ENCODE data around the gene JMJD8. TPM values are rescaled to one million over a fixed set of nuclear protein-coding genes. Genes with fewer than 3 reads are reported as not detected.

The JMJD8 gene
- polyA plus RNA-seq, 1 donor (not counting 4 experiments of a cell fraction or from before 2014, with no cell fraction given): 20.1 TPM

DNA sequence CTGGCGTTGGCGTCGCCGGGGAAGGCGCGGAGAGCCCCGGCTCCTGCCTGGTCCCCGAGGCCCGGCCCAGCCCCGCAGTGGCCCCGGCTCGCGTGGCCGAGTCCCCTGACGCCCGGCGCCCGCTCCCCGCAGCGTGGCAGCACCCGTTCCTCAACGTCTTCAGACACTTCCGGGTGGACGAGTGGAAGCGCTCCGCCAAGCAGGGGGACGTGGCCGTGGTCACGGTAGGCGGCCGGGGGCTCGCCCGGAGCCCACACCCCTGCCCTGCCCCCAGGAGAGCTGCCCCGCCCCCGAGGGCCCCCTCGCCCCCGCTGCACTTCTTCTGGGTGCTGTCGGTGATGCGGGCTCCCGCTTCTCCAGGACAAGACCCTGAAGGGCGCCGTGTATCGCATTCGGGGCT lies 34.5 kb downstream of the JMJD8 start:
- TF ChIP-seq EZH2 (IDR thresholded peaks at IDR 0.05; ENCODE audit: low read length) (no peak), CTCF (optimal IDR thresholded peaks at IDR 0.05 in 1 of 3, IDR thresholded peaks at IDR 0.05 in 1 of 3, conservative IDR thresholded peaks at IDR 0.05 in 1 of 3; ENCODE audit: extremely low read depth in 1 of 3, insufficient read depth in 2 of 3, low read length in 3 of 3) (no peak)
- H3K4me2 ChIP-seq (ENCODE audit: control insufficient read depth, extremely low read depth, insufficient read depth, low read depth, low read length): peak overlapping the region; percentile 92
- peaks cover 6% of the 10 kb centered on the region for H3K79me2 ChIP-seq (ENCODE audit: control insufficient read depth, insufficient read depth, low read length)
- peaks cover 11% of the 10 kb centered on the region for H3K4me1 ChIP-seq (ENCODE audit: control insufficient read depth, extremely low read depth, insufficient read depth, low read length)
- dilution Hi-C loops (cut with MboI; ENCODE audit: extremely low pct_ligation_motif_present, low sequenced_read_pairs): no loop called here
- H3K4me3 ChIP-seq (ENCODE audit: control insufficient read depth in 2 of 3, extremely low read depth in 1 of 3, insufficient read depth in 2 of 3, low read depth in 1 of 3, low read length in 3 of 3): peak overlapping the region; percentile 44 to 82 (median 78)
- no peak for FAIRE-seq
- no peaks in the 10 kb centered on the region for H4K20me1 ChIP-seq (ENCODE audit: control insufficient read depth, extremely low read depth, insufficient read depth, low read length)
- H3K9ac ChIP-seq (ENCODE audit: control insufficient read depth, extremely low read depth, insufficient read depth, low read length): peak overlapping the region; percentile 78
- H3K36me3 ChIP-seq (ENCODE audit: control insufficient read depth in 2 of 2, extremely low read depth in 1 of 2, insufficient read depth in 2 of 2, low read length in 2 of 2): peaks cover 6 to 7% of the 10 kb centered on the region in 2 experiments
- DNase-seq (ENCODE audit: low read depth, low spot score): no peak
- H3K27ac ChIP-seq (ENCODE audit: control insufficient read depth, insufficient read depth, low read length): peak overlapping the region; percentile 81
- H2AFZ ChIP-seq (ENCODE audit: control insufficient read depth, low read length): peak overlapping the region; percentile 12
- H3K9me3 ChIP-seq (ENCODE audit: control insufficient read depth, low read depth, low read length): no peaks in the 10 kb centered on the region
- no peaks in the 10 kb centered on the region for H3K9me1 ChIP-seq (ENCODE audit: control insufficient read depth, extremely low read depth, insufficient read depth, low read length)
- no peaks in the 10 kb centered on the region for H3K27me3 ChIP-seq (ENCODE audit: control insufficient read depth, extremely low read depth, insufficient read depth, low read length)

GRCh38 chr16:648781-649589 lies 35.1 kb downstream of the JMJD8 start, which contains the start of gene WDR90:
Gene WDR90, plus strand, starts transcription at chr16:649365. Its CDS starts 52 bp downstream, at chr16:649417.
- H2AFZ ChIP-seq (ENCODE audit: control insufficient read depth, low read length): peak within 1 kb of the TSS; percentile 49
- FAIRE-seq: no peak

More at GRCh38 chr16:648781-649589, 35.1 kb downstream of the JMJD8 start, which contains the start of gene WDR90:
- peak; percentile 23 for DNase-seq (ENCODE audit: low read depth, low spot score)
- H3K9me1 ChIP-seq (ENCODE audit: control insufficient read depth, extremely low read depth, insufficient read depth, low read length): no peaks in the 10 kb centered on the region
- H3K4me2 ChIP-seq (ENCODE audit: control insufficient read depth, extremely low read depth, insufficient read depth, low read depth, low read length): peak within 1 kb of the TSS; percentile 92
- H4K20me1 ChIP-seq (ENCODE audit: control insufficient read depth, extremely low read depth, insufficient read depth, low read length): no peaks in the 10 kb centered on the region
- peak within 1 kb of the TSS; percentile 44 to 82 (median 78) for H3K4me3 ChIP-seq (ENCODE audit: control insufficient read depth in 2 of 3, extremely low read depth in 1 of 3, insufficient read depth in 2 of 3, low read depth in 1 of 3, low read length in 3 of 3)
- no peaks in the 10 kb centered on the region for H3K9me3 ChIP-seq (ENCODE audit: control insufficient read depth, low read depth, low read length)
- H3K27ac ChIP-seq (ENCODE audit: control insufficient read depth, insufficient read depth, low read length): peak within 1 kb of the TSS; percentile 81
- no peaks in the 10 kb centered on the region for H3K27me3 ChIP-seq (ENCODE audit: control insufficient read depth, extremely low read depth, insufficient read depth, low read length)
- dilution Hi-C loops (cut with MboI; ENCODE audit: extremely low pct_ligation_motif_present, low sequenced_read_pairs): no loop called here
- H3K4me1 ChIP-seq (ENCODE audit: control insufficient read depth, extremely low read depth, insufficient read depth, low read length): peaks cover 11% of the 10 kb centered on the region
- H3K36me3 ChIP-seq (ENCODE audit: control insufficient read depth in 2 of 2, extremely low read depth in 1 of 2, insufficient read depth in 2 of 2, low read length in 2 of 2): peaks cover 6 to 7% of the 10 kb centered on the region in 2 experiments
- TF ChIP-seq CTCF (optimal IDR thresholded peaks at IDR 0.05 in 1 of 3, IDR thresholded peaks at IDR 0.05 in 1 of 3, conservative IDR thresholded peaks at IDR 0.05 in 1 of 3; ENCODE audit: extremely low read depth in 1 of 3, insufficient read depth in 2 of 3, low read length in 3 of 3): no peak
- no peak for TF ChIP-seq EZH2 (IDR thresholded peaks at IDR 0.05; ENCODE audit: low read length)
- H3K79me2 ChIP-seq (ENCODE audit: control insufficient read depth, insufficient read depth, low read length): peaks cover 6% of the 10 kb centered on the region
- H3K9ac ChIP-seq (ENCODE audit: control insufficient read depth, extremely low read depth, insufficient read depth, low read length): peak within 1 kb of the TSS; percentile 78

Measured in keratinocyte (primary cell).